Activated naive CD8-positive, alpha-beta T cell (primary cell): Measurements from ENCODE around the gene ATP5F1E.

Experiments used
- H3K27ac Mint-ChIP-seq: one replicate; pipeline ENCODE4 v1.8.0; 2021; ENCODE audit warnings: mixed read lengths
- H3K27me3 Mint-ChIP-seq: one replicate; pipeline ENCODE4 v1.8.0; 2021; ENCODE audit warnings: mixed read lengths
- H3K36me3 Mint-ChIP-seq: one replicate; pipeline ENCODE4 v1.8.0; 2021; ENCODE audit warnings: mixed read lengths
- H3K4me1 Mint-ChIP-seq: one replicate; pipeline ENCODE4 v1.8.0; 2021; ENCODE audit warnings: low read depth, mixed read lengths
- H3K4me3 Mint-ChIP-seq: one replicate; pipeline ENCODE4 v1.8.0; 2021; ENCODE audit warnings: mild to moderate bottlenecking, mixed read lengths
- H3K9me3 Mint-ChIP-seq: one replicate; pipeline ENCODE4 v1.8.0; 2021; ENCODE audit warnings: low read depth, mixed read lengths

Gene ATP5F1E

GRCh38 chr20:58997141-58997770 is 34.9 kb downstream of the ATP5F1E start:
- peaks cover 10% of the 10 kb centered on the region for H3K36me3 Mint-ChIP-seq
- H3K4me1 Mint-ChIP-seq = peaks cover under 1% of the 10 kb centered on the region
- no peaks in the 10 kb centered on the region for H3K27me3 Mint-ChIP-seq
- no peak overlapping the region for H3K27ac Mint-ChIP-seq
- H3K4me3 Mint-ChIP-seq = no peak overlapping the region
- H3K9me3 Mint-ChIP-seq = no peaks in the 10 kb centered on the region

GRCh38 chr20:58996226-58996611 is 35.9 kb downstream of the ATP5F1E start:
- H3K27me3 Mint-ChIP-seq = no peaks in the 10 kb centered on the region
- no peak overlapping the region for H3K4me3 Mint-ChIP-seq
- no peaks in the 10 kb centered on the region for H3K4me1 Mint-ChIP-seq
- H3K36me3 Mint-ChIP-seq = peaks cover 10% of the 10 kb centered on the region
- no peak overlapping the region for H3K27ac Mint-ChIP-seq
- H3K9me3 Mint-ChIP-seq = no peaks in the 10 kb centered on the region

- Mint-ChIP-seq H3K4me3 (no peak overlapping the region), H3K4me1 (no peaks in the 10 kb centered on the region), H3K9me3 (no peaks in the 10 kb centered on the region), H3K27ac (no peak overlapping the region), H3K27me3 (no peaks in the 10 kb centered on the region), H3K36me3 (peaks cover 10% of the 10 kb centered on the region)
Measured at GRCh38 chr20:58995461-58996225, 36.5 kb downstream of the ATP5F1E start.

GRCh38 chr20:58994390-58995159 is 37.6 kb downstream of the ATP5F1E start:
- H3K4me3 Mint-ChIP-seq = no peak overlapping the region
- H3K27ac Mint-ChIP-seq = no peak overlapping the region
- H3K4me1 Mint-ChIP-seq = no peaks in the 10 kb centered on the region
- no peaks in the 10 kb centered on the region for H3K27me3 Mint-ChIP-seq
- no peaks in the 10 kb centered on the region for H3K9me3 Mint-ChIP-seq
- peaks cover 10% of the 10 kb centered on the region for H3K36me3 Mint-ChIP-seq

- Mint-ChIP-seq H3K36me3 (peaks cover 14% of the 10 kb centered on the region), H3K4me3 (no peak overlapping the region), H3K4me1 (no peaks in the 10 kb centered on the region), H3K27me3 (no peaks in the 10 kb centered on the region), H3K9me3 (no peaks in the 10 kb centered on the region), H3K27ac (no peak overlapping the region)
Measured at GRCh38 chr20:58993332-58994248, 38.5 kb downstream of the ATP5F1E start.

GRCh38 chr20:58992911-58993310 is 39.2 kb downstream of the ATP5F1E start:
- H3K9me3 Mint-ChIP-seq = no peaks in the 10 kb centered on the region
- H3K4me3 Mint-ChIP-seq = no peak overlapping the region
- H3K4me1 Mint-ChIP-seq = no peaks in the 10 kb centered on the region
- H3K27me3 Mint-ChIP-seq = no peaks in the 10 kb centered on the region
- H3K36me3 Mint-ChIP-seq = peaks cover 14% of the 10 kb centered on the region
- no peak overlapping the region for H3K27ac Mint-ChIP-seq

GRCh38 chr20:58991715-58992114 is 40.4 kb downstream of the ATP5F1E start:
- peaks cover 8% of the 10 kb centered on the region for H3K36me3 Mint-ChIP-seq
- H3K27ac Mint-ChIP-seq = no peak overlapping the region
- H3K4me1 Mint-ChIP-seq = peaks cover 3% of the 10 kb centered on the region
- H3K9me3 Mint-ChIP-seq = no peaks in the 10 kb centered on the region
- H3K4me3 Mint-ChIP-seq = no peak overlapping the region
- no peaks in the 10 kb centered on the region for H3K27me3 Mint-ChIP-seq

GRCh38 chr20:58990651-58991445 is 41.3 kb downstream of the ATP5F1E start:
- no peaks in the 10 kb centered on the region for H3K27me3 Mint-ChIP-seq
- H3K4me3 Mint-ChIP-seq = no peak overlapping the region
- H3K36me3 Mint-ChIP-seq = peaks cover 7% of the 10 kb centered on the region
- no peaks in the 10 kb centered on the region for H3K9me3 Mint-ChIP-seq
- no peak overlapping the region for H3K27ac Mint-ChIP-seq
- peaks cover 7% of the 10 kb centered on the region for H3K4me1 Mint-ChIP-seq

GRCh38 chr20:58989196-58989595 is 42.9 kb downstream of the ATP5F1E start:
- Mint-ChIP-seq H3K4me3 (no peak overlapping the region), H3K27me3 (no peaks in the 10 kb centered on the region), H3K9me3 (no peaks in the 10 kb centered on the region), H3K36me3 (peaks cover 4% of the 10 kb centered on the region), H3K4me1 (peaks cover 18% of the 10 kb centered on the region), H3K27ac (no peak overlapping the region)

GRCh38 chr20:58988565-58988882 is 43.6 kb downstream of the ATP5F1E start:
- H3K36me3 Mint-ChIP-seq = peaks cover 4% of the 10 kb centered on the region
- H3K4me1 Mint-ChIP-seq = peaks cover 25% of the 10 kb centered on the region
- no peak overlapping the region for H3K4me3 Mint-ChIP-seq
- H3K27me3 Mint-ChIP-seq = no peaks in the 10 kb centered on the region
- H3K27ac Mint-ChIP-seq = no peak overlapping the region
- H3K9me3 Mint-ChIP-seq = no peaks in the 10 kb centered on the region

GRCh38 chr20:58987790-58988564 is 44.2 kb downstream of the ATP5F1E start:
- H3K27ac Mint-ChIP-seq = no peak overlapping the region
- H3K4me1 Mint-ChIP-seq = peaks cover 28% of the 10 kb centered on the region
- H3K9me3 Mint-ChIP-seq = no peaks in the 10 kb centered on the region
- no peaks in the 10 kb centered on the region for H3K27me3 Mint-ChIP-seq
- no peak overlapping the region for H3K4me3 Mint-ChIP-seq
- peaks cover 4% of the 10 kb centered on the region for H3K36me3 Mint-ChIP-seq

- Mint-ChIP-seq H3K4me1 (peaks cover 36% of the 10 kb centered on the region), H3K27me3 (no peaks in the 10 kb centered on the region), H3K36me3 (peaks cover 9% of the 10 kb centered on the region), H3K9me3 (no peaks in the 10 kb centered on the region), H3K4me3 (no peak overlapping the region), H3K27ac (no peak overlapping the region)
Measured at GRCh38 chr20:58986968-58987517, 45.1 kb downstream of the ATP5F1E start.

- Mint-ChIP-seq H3K9me3 (no peaks in the 10 kb centered on the region), H3K27me3 (no peaks in the 10 kb centered on the region), H3K36me3 (peaks cover 9% of the 10 kb centered on the region), H3K4me3 (no peak overlapping the region), H3K27ac (peak overlapping the region; percentile 16), H3K4me1 (peaks cover 38% of the 10 kb centered on the region)
Measured at GRCh38 chr20:58986286-58986967, 45.7 kb downstream of the ATP5F1E start.
